DOHH2 (cell line): ENCODE measurements around the gene SLAMF1.
A peak's percentile ranks its signal among the peaks of the same experiment; 100 is the strongest.

Source experiments
- EZH2phosphoT487 ChIP-seq: fragments of 200-600 bp; sonication (generic); IDR thresholded peaks from 2 replicates; pipeline ENCODE4 v1.6.1; 2017; ENCODE audit warnings: borderline replicate concordance, mild to moderate bottlenecking, antibody characterized with exemption, low read length, moderate library complexity, mixed read lengths
- TF ChIP-seq, protein P1 (sequence below): fragments of 200-600 bp; sonication (generic); IDR thresholded peaks from one replicate; pipeline ENCODE4 v1.5.1; 2014; ENCODE audit warnings: antibody characterized with exemption, mild to moderate bottlenecking, low read depth, low read length; ENCODE audit not compliant: poor library complexity, severe bottlenecking

DNA sequence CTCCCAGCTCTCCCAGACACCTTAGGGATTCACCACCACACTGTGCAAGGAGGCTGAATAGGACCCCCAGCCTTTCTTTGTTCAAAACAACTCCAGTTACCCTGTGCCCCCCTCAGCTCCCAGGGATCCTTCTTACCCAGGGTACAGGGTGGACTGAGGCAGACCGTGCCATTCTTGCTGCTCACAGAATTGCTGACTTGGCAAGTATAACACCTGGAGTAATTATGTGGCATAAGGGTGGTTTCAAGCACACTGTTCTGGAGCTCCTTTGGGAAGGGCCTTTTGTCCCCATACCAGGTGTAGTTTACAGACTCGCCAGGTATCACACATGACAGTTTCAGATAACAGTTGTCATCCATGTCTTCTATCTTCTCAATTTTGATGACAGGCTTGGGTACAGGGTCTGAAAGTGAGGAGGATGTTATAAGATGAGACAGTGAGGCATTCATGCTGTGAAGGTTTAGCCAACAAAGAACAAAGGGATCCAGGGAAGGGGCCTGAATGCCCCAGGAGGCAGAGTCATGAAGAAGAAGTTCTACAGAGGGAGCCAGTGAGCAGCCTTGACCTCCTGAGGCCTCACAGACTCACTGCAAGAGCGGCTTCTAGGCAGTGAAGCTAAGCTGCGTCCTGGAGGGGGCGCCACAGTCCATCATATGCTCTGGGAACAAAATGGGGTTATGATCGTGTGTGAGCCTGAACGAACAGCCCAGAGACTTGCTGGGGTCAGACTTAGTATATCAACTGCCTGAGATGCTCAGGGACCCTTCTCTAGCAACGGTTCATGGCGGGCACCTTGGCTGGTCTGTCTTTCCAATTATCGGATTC, 34.4 kb upstream of the SLAMF1 start:
- TF ChIP-seq, protein P1, sequence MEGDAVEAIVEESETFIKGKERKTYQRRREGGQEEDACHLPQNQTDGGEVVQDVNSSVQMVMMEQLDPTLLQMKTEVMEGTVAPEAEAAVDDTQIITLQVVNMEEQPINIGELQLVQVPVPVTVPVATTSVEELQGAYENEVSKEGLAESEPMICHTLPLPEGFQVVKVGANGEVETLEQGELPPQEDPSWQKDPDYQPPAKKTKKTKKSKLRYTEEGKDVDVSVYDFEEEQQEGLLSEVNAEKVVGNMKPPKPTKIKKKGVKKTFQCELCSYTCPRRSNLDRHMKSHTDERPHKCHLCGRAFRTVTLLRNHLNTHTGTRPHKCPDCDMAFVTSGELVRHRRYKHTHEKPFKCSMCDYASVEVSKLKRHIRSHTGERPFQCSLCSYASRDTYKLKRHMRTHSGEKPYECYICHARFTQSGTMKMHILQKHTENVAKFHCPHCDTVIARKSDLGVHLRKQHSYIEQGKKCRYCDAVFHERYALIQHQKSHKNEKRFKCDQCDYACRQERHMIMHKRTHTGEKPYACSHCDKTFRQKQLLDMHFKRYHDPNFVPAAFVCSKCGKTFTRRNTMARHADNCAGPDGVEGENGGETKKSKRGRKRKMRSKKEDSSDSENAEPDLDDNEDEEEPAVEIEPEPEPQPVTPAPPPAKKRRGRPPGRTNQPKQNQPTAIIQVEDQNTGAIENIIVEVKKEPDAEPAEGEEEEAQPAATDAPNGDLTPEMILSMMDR: peak; percentile 99
- no peak for TF ChIP-seq EZH2phosphoT487
